Hepatocyte (in vitro differentiated cells): ENCODE measurements around the gene DHX58. TPM values are rescaled to one million over a fixed set of nuclear protein-coding genes. Genes with fewer than 3 reads are reported as not detected.

Source experiments
- DNase-seq: peaks from one replicate; pipeline ENCODE4 v3.0.0-alpha.2; 2016; ENCODE audit warnings: low spot score
- H2AFZ ChIP-seq: fragments of 200-600 bp; sonication (generic); 2 replicates; pipeline ENCODE4 v1.6.0; 2016; ENCODE audit warnings: antibody characterized with exemption, mild to moderate bottlenecking
- H3K27ac ChIP-seq: fragments of 200-600 bp; sonication (generic); 2 replicates; pipeline ENCODE4 v1.5.1; 2016; ENCODE audit warnings: mild to moderate bottlenecking
- H3K27me3 ChIP-seq: fragments of 200-600 bp; sonication (generic); 2 replicates; pipeline ENCODE4 v1.6.1; 2016
- H3K36me3 ChIP-seq: fragments of 200-600 bp; sonication (generic); replicated peaks from 2 replicates; pipeline ENCODE4 v1.5.1; 2016; ENCODE audit warnings: low read depth; ENCODE audit not compliant: insufficient read depth
- H3K4me1 ChIP-seq: fragments of 200-600 bp; sonication (generic); 2 replicates; pipeline ENCODE4 v1.5.1; 2016; ENCODE audit warnings: mild to moderate bottlenecking, moderate library complexity; ENCODE audit not compliant: insufficient read depth
- H3K4me2 ChIP-seq: fragments of 200-600 bp; sonication (generic); 2 replicates; pipeline ENCODE4 v1.6.0; 2016
- H3K4me3 ChIP-seq: fragments of 200-600 bp; sonication (generic); 2 replicates; pipeline ENCODE4 v1.5.1; 2016; ENCODE audit warnings: mild to moderate bottlenecking
- H3K79me2 ChIP-seq: fragments of 200-600 bp; sonication (generic); 2 replicates; pipeline ENCODE4 v1.6.0; 2017; ENCODE audit warnings: mild to moderate bottlenecking
- H3K9me2 ChIP-seq: fragments of 200-600 bp; sonication (generic); replicated peaks from 2 replicates; pipeline ENCODE4 v1.6.0; 2017; ENCODE audit warnings: mild to moderate bottlenecking; ENCODE audit not compliant: insufficient read depth
- H3K9me3 ChIP-seq: fragments of 200-600 bp; sonication (generic); 2 replicates; pipeline ENCODE4 v1.5.1; 2016; ENCODE audit warnings: low read depth, mild to moderate bottlenecking
- H4K20me1 ChIP-seq: fragments of 200-600 bp; sonication (generic); 2 replicates; pipeline ENCODE4 v1.6.0; 2016; ENCODE audit warnings: mild to moderate bottlenecking; ENCODE audit not compliant: insufficient read depth, poor library complexity, severe bottlenecking
- CTCF ChIP-seq: fragments of 200-600 bp; sonication (generic); IDR thresholded peaks from 2 replicates; pipeline ENCODE4 v1.5.1; 2016; ENCODE audit warnings: antibody characterized with exemption, mild to moderate bottlenecking; ENCODE audit not compliant: poor library complexity
- EZH2 ChIP-seq: fragments of 200-600 bp; sonication (generic); IDR thresholded peaks from 2 replicates; pipeline ENCODE4 v1.6.1; 2016; ENCODE audit warnings: antibody characterized with exemption, mild to moderate bottlenecking, borderline replicate concordance
- EZH2phosphoT487 ChIP-seq: fragments of 200-600 bp; sonication (generic); IDR thresholded peaks from one replicate; pipeline ENCODE4 v1.6.1; 2018; ENCODE audit warnings: antibody characterized with exemption, mild to moderate bottlenecking, low read depth, moderate library complexity; ENCODE audit not compliant: unreplicated experiment, severe bottlenecking
- WGBS: methylation state at CpG from one replicate; pipeline ENCODE4 v1.1.6; 2016; ENCODE audit warnings: low lambda C conversion rate; ENCODE audit errors: missing lambda C conversion rate; 5-methylcytosine and 5-hydroxymethylcytosine counted together
- polyA plus RNA-seq: library from polyadenylated mRNA; unstranded; fragments of >200 nt; fragmentation: Nextera tagmentation; extraction: Ambion mirVana; gene quantifications from 2 replicates; pipeline ENCODE4 v1.2.1, GENCODE V29; 2016
- total RNA-seq: library from RNA; depleted of rRNA; stranded (reverse); fragments of >200 nt; gene quantifications from 2 replicates; pipeline ENCODE4 v1.2.3, GENCODE V29; 2014

The DHX58 gene
- total and polyA plus RNA-seq, 2 experiments from 2014 or later = 1.4 to 1.6 TPM

- 98% methylated on average over 4 of the region's 4 CpGs for WGBS
- H3K79me2 ChIP-seq = peaks cover 56% of the 10 kb centered on the region
- no peak overlapping the region for H3K4me3 ChIP-seq
- no peaks in the 10 kb centered on the region for H3K36me3 ChIP-seq
- no peaks in the 10 kb centered on the region for H3K27me3 ChIP-seq
- H4K20me1 ChIP-seq = peaks cover 27% of the 10 kb centered on the region
- no peak for DNase-seq
- no peak overlapping the region for H2AFZ ChIP-seq
- no peak overlapping the region for H3K27ac ChIP-seq
- H3K4me2 ChIP-seq = no peak overlapping the region
- TF ChIP-seq CTCF = no peak
- no peak for TF ChIP-seq EZH2
- TF ChIP-seq EZH2phosphoT487 = no peak
- no peaks in the 10 kb centered on the region for H3K9me2 ChIP-seq
- H3K4me1 ChIP-seq = peaks cover 23% of the 10 kb centered on the region
- H3K9me3 ChIP-seq = no peaks in the 10 kb centered on the region
Measured at GRCh38 chr17:42131232-42131631, 18.7 kb upstream of the DHX58 start.

- no peak overlapping the region for H3K4me3 ChIP-seq
- no peak overlapping the region for H2AFZ ChIP-seq
- no peaks in the 10 kb centered on the region for H3K27me3 ChIP-seq
- H4K20me1 ChIP-seq = peaks cover 25% of the 10 kb centered on the region
- no peak overlapping the region for H3K4me2 ChIP-seq
- 93% methylated on average over 16 of the region's 16 CpGs for WGBS
- DNase-seq = no peak
- TF ChIP-seq EZH2phosphoT487 (no peak), CTCF (no peak), EZH2 (no peak)
- no peaks in the 10 kb centered on the region for H3K9me3 ChIP-seq
- H3K9me2 ChIP-seq = no peaks in the 10 kb centered on the region
- peaks cover 21% of the 10 kb centered on the region for H3K4me1 ChIP-seq
- H3K36me3 ChIP-seq = no peaks in the 10 kb centered on the region
- H3K27ac ChIP-seq = no peak overlapping the region
- peaks cover 54% of the 10 kb centered on the region for H3K79me2 ChIP-seq
Measured at GRCh38 chr17:42130310-42130936, 17.9 kb upstream of the DHX58 start.

GRCh38 chr17:42129109-42129837 is 16.8 kb upstream of the DHX58 start:
- no peaks in the 10 kb centered on the region for H3K36me3 ChIP-seq
- H3K27me3 ChIP-seq = no peaks in the 10 kb centered on the region
- peaks cover 12% of the 10 kb centered on the region for H3K4me1 ChIP-seq
- H3K27ac ChIP-seq = no peak overlapping the region
- H3K4me3 ChIP-seq = no peak overlapping the region
- peaks cover 43% of the 10 kb centered on the region for H3K79me2 ChIP-seq
- no peak overlapping the region for H2AFZ ChIP-seq
- WGBS = 96% methylated on average over 8 of the region's 8 CpGs
- no peak overlapping the region for H3K4me2 ChIP-seq
- no peaks in the 10 kb centered on the region for H3K9me2 ChIP-seq
- no peak for TF ChIP-seq CTCF
- no peak for TF ChIP-seq EZH2
- no peak for TF ChIP-seq EZH2phosphoT487
- DNase-seq = no peak
- H3K9me3 ChIP-seq = no peaks in the 10 kb centered on the region
- peaks cover 25% of the 10 kb centered on the region for H4K20me1 ChIP-seq
